ENCODE measurements around the gene TMEM63C.

TMEM63C gene

DNA sequence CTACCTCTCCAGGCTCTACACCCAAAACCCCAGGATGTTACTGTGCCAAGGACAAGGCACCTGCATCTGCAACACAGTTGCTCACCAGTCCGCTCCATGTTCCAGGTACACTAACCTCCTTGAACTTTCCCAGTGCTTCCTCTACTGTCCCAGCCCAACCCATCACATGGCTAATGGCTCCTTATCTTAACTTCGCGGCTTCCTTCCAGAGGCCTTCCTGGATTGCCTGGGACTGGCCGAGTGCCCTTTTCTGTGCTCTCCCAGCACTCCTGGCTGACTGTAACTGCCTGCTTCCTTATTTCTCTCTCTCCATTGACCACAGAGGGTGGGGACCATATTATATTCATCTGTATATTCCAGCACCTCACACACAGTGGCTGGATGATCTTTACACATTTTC is 118.2 kb downstream of the TMEM63C start:
- Histone ChIP-seq H2AFZ (ENCODE audit: low read depth, low read length) (no peak overlapping the region), H3K4me3 (ENCODE audit: low read length) (no peak overlapping the region), H3K36me3 (ENCODE audit: insufficient read depth, low read length) (peaks cover 43% of the 10 kb centered on the region), H3K27me3 (ENCODE audit: insufficient read depth, low read length) (no peaks in the 10 kb centered on the region), H3K4me1 (ENCODE audit: insufficient read depth, low read length) (peaks cover 24% of the 10 kb centered on the region), H3K9me3 (ENCODE audit: low read length) (no peaks in the 10 kb centered on the region)

DNA sequence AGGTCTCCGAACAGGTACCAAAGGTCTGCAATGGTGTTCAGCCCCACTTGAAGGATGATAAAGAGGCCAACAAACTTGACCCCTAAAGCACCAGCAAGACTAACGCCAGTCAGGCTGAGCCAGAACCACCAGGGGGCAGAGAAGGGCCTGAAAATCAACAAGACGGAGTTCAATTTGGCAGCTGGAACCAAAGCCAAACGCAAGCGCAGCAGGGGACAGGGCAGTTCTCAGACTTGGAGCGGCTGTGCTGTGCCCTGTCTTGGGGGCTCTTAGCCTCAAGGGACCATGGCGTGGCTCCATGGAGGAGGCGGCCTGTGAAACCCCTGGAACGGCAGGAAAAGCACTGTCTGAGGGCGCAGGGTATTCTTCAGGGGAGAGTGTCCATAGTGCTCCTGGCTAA is 119.5 kb downstream of the TMEM63C start:
- H3K9me3 ChIP-seq (ENCODE audit: low read length) = no peaks in the 10 kb centered on the region
- no peak overlapping the region for H3K4me3 ChIP-seq (ENCODE audit: low read length)
- H3K27me3 ChIP-seq (ENCODE audit: insufficient read depth, low read length) = no peaks in the 10 kb centered on the region
- peaks cover 43% of the 10 kb centered on the region for H3K36me3 ChIP-seq (ENCODE audit: insufficient read depth, low read length)
- peaks cover 32% of the 10 kb centered on the region for H3K4me1 ChIP-seq (ENCODE audit: insufficient read depth, low read length)
- H2AFZ ChIP-seq (ENCODE audit: low read depth, low read length) = no peak overlapping the region

DNA sequence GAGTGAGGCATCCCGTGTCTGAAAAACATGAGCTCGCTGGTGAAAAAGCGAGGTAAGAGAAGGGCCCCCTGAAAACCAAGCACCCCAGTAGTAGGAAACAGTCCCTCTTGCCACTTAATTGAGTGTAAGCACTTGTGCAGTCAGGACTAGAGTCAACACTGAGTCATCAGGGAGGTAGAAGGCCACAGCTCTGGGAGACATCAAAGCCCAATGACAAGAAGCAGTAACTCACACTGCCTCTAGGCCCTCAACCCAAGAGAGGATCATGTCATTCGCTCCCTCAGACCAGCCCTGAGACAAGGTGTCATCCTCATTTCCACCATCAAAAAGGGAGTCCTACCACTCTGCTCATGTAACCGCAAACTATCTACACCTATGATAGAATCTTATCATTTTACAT is 121.3 kb downstream of the TMEM63C start:
- no peak overlapping the region for H3K4me3 ChIP-seq (ENCODE audit: low read length)
- H3K4me1 ChIP-seq (ENCODE audit: insufficient read depth, low read length) = peaks cover 37% of the 10 kb centered on the region
- H3K9me3 ChIP-seq (ENCODE audit: low read length) = no peaks in the 10 kb centered on the region
- no peaks in the 10 kb centered on the region for H3K27me3 ChIP-seq (ENCODE audit: insufficient read depth, low read length)
- no peak overlapping the region for H2AFZ ChIP-seq (ENCODE audit: low read depth, low read length)
- peaks cover 29% of the 10 kb centered on the region for H3K36me3 ChIP-seq (ENCODE audit: insufficient read depth, low read length)

DNA sequence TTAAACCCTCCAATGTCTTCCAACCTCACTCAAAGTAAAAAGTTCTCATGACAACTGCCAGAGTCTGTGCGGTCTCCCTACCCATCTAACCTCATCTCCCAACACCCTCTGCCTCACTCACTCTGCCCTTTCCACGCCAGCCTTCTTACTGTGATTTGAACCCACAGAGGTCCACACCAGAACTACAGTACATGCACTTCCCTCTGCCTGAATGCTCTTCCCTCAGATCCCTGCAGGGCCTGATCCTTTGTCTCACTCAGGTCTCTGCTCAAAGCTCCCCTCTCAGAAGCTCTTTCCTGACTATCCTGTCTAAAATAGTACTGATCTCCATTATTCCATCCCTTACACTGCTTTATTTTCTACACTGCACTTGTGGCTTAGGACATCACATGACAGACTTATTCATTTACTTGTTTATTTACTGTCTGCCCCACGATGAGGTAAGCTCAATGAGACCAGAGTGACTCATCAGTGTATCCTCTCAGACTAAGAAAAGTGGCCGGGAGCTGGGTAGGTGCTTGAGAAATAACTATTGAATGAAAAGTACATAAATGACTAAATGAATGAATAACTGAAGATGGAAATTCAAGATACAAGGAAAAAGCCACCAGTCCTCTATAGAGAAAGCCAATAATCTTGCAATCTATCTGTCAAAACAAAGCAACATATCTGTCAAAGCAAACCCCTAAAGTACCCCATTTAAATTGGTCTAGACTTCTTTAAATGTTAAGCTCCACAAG is 122.0 kb downstream of the TMEM63C start:
- H2AFZ ChIP-seq (ENCODE audit: low read depth, low read length) = no peak overlapping the region
- H3K4me3 ChIP-seq (ENCODE audit: low read length) = no peak overlapping the region
- no peaks in the 10 kb centered on the region for H3K9me3 ChIP-seq (ENCODE audit: low read length)
- H3K36me3 ChIP-seq (ENCODE audit: insufficient read depth, low read length) = peaks cover 22% of the 10 kb centered on the region
- H3K27me3 ChIP-seq (ENCODE audit: insufficient read depth, low read length) = no peaks in the 10 kb centered on the region
- peaks cover 37% of the 10 kb centered on the region for H3K4me1 ChIP-seq (ENCODE audit: insufficient read depth, low read length)

DNA sequence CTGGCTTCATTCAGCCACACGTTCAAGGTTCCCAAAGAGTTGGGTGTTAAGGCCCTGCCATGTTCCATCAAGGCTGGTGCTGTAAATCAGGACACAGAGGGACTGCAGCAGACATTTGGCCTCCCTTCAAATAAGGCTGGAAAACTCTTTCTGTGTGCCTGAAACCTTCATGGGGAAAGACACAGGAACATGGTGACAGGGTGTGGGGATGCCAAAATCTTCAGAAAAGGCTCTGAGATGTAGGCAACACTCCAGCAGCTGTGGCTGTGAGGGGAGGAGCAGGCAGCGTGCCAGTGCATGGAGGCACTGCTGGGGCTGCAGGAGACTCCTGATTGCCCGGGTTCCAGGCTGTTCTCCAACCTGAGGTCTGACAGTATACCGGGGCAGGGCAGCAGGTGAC is 124.1 kb downstream of the TMEM63C start:
- Histone ChIP-seq H3K4me3 (ENCODE audit: low read length) (no peak overlapping the region), H3K9me3 (ENCODE audit: low read length) (no peaks in the 10 kb centered on the region), H2AFZ (ENCODE audit: low read depth, low read length) (no peak overlapping the region), H3K4me1 (ENCODE audit: insufficient read depth, low read length) (peaks cover 37% of the 10 kb centered on the region), H3K36me3 (ENCODE audit: insufficient read depth, low read length) (peaks cover 8% of the 10 kb centered on the region), H3K27me3 (ENCODE audit: insufficient read depth, low read length) (no peaks in the 10 kb centered on the region)

DNA sequence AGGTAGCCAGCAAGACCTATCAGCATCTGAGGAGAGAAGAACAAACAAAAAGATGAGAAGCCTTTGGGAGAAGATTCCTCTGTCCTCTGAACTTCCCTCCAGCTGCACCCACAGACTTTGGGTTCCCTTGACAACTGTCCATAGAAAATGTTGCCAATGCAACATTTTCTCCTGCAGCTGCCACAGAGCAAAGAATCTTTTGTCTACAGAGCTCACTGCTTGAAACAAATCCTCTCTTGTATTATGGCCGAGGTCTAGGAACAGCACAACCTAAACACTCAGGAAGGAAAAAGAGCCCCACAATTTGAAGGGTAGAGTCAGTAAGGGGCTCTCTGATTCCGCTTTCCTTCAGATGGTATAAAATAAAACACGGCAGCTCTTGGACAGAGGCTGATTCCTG is 124.8 kb downstream of the TMEM63C start:
- Histone ChIP-seq H3K27me3 (ENCODE audit: insufficient read depth, low read length) (no peaks in the 10 kb centered on the region), H3K4me1 (ENCODE audit: insufficient read depth, low read length) (peaks cover 33% of the 10 kb centered on the region), H3K36me3 (ENCODE audit: insufficient read depth, low read length) (peaks cover 8% of the 10 kb centered on the region), H2AFZ (ENCODE audit: low read depth, low read length) (peak overlapping the region; percentile 48), H3K4me3 (ENCODE audit: low read length) (peak overlapping the region; percentile 11), H3K9me3 (ENCODE audit: low read length) (no peaks in the 10 kb centered on the region)

DNA sequence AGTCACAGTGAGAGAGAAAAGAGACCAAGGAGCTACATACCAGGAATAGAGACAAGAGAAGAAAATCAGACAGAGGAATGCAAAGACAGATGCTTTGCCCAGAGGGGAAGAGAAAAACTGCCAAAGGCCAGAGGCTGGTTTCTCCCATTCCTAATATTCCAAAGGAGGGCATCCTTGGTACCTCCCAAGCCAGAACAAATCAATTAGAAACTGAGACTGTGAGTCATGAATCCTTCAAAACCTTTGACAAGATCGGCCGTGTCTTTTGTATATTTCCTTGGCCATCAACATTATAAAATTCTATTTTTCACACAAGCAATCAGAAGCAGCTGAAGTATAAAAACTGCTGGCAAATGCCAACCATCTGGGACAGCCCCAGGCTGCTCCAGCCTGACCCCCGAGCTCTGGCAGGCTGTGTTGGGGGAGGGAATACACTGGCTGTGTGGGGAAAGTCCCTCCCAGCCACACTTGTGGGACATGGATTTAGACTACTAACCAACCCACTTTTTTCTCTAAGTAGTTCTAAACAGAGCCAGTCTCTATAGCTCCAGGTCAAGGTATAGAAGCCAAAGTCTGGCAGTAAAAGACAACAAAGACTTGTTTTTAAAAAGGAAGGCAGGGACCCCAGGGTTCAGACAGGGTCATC is 125.4 kb downstream of the TMEM63C start:
- Histone ChIP-seq H3K9me3 (ENCODE audit: low read length) (no peaks in the 10 kb centered on the region), H2AFZ (ENCODE audit: low read depth, low read length) (peak overlapping the region; percentile 48), H3K36me3 (ENCODE audit: insufficient read depth, low read length) (peaks cover 8% of the 10 kb centered on the region), H3K4me3 (ENCODE audit: low read length) (peak overlapping the region; percentile 11), H3K4me1 (ENCODE audit: insufficient read depth, low read length) (peaks cover 28% of the 10 kb centered on the region), H3K27me3 (ENCODE audit: insufficient read depth, low read length) (no peaks in the 10 kb centered on the region)
